Endothelial cell of umbilical vein (primary cell): Measurements from ENCODE around the gene DTNA. TPM values are rescaled to one million over a fixed set of nuclear protein-coding genes. Genes with fewer than 3 reads are reported as not detected.
A peak's percentile ranks its signal among the peaks of the same experiment; 100 is the strongest.

Experiments
- BruUV-seq: library from RNA; stranded (reverse); fragments of 400-500 nt; replicated peaks from 2 replicates; lab custom pipeline; 2021; lab: Mats Ljungman, UMichigan
- CTCF ChIA-PET: fragments of 300-600, 350-600 bp; sonication (Branson Sonifier 250); formaldehyde crosslinking; loops from one replicate; lab custom pipeline; 2021; ENCODE audit warnings: antibody characterized with exemption, inconsistent platforms; lab: Charles Lee
- POLR2A ChIA-PET: fragments of 300-600, 350-600 bp; sonication (Branson Sonifier 250); formaldehyde crosslinking; loops from one replicate; lab custom pipeline; 2021; ENCODE audit warnings: antibody characterized with exemption, inconsistent platforms; lab: Charles Lee
- DNase-seq: peaks from one replicate; pipeline ENCODE4 v3.0.0-alpha.2; 2011; ENCODE audit warnings: low read depth, low spot score
- FAIRE-seq: peaks from 2 replicates; lab custom pipeline; 2011; peaks lifted over from hg19 to GRCh38; lab: Jason Lieb, UNC
- H2AFZ ChIP-seq: 2 replicates; pipeline ENCODE4 v1.6.0; 2012; ENCODE audit warnings: low read depth, low read length, control low read depth, inconsistent platforms
- H3K27ac ChIP-seq: 2 replicates; pipeline ENCODE4 v1.5.1; 2011; ENCODE audit warnings: low read depth, mild to moderate bottlenecking, control low read depth, low read length, moderate library complexity; ENCODE audit not compliant: insufficient read depth
- H3K27me3 ChIP-seq, 2 experiments: 2 replicates each; pipeline versions ENCODE4 v1.6.0 to v1.6.1; 2011; ENCODE audit warnings: low read length in 2 of 2, mixed read lengths in 1 of 2; ENCODE audit not compliant: control insufficient read depth in 2 of 2, insufficient read depth in 2 of 2
- H3K36me3 ChIP-seq, 2 experiments: 2 replicates in 1 of 2; 3 replicates in 1 of 2; pipeline ENCODE4 v1.5.1; 2011; ENCODE audit warnings: low read length in 2 of 2, mild to moderate bottlenecking in 1 of 2, moderate library complexity in 1 of 2; ENCODE audit not compliant: control insufficient read depth in 2 of 2, insufficient read depth in 2 of 2; ENCODE audit errors: extremely low read depth in 1 of 2
- H3K4me1 ChIP-seq: 3 replicates; pipeline ENCODE4 v1.5.1; 2011; ENCODE audit warnings: mild to moderate bottlenecking, low read length; ENCODE audit not compliant: control insufficient read depth, insufficient read depth; ENCODE audit errors: extremely low read depth
- H3K4me2 ChIP-seq: 2 replicates; pipeline ENCODE4 v1.6.1; 2011; ENCODE audit warnings: low read length, control low read depth, mixed read lengths; ENCODE audit not compliant: insufficient read depth
- H3K4me3 ChIP-seq, 3 experiments: fragments of 200-600 bp in 1 of 3; sonication (generic), shearing (Covaris generic) in 1 of 3; replicated peaks in 1 of 3; 2 replicates each; pipeline ENCODE4 v1.5.1; 2011 to 2016; ENCODE audit warnings: control low read depth in 3 of 3, low read length in 3 of 3, mild to moderate bottlenecking in 2 of 3, inconsistent platforms in 1 of 3, low read depth in 1 of 3, moderate library complexity in 1 of 3; ENCODE audit not compliant: insufficient read depth in 1 of 3
- H3K79me2 ChIP-seq: 2 replicates; pipeline ENCODE4 v1.6.0; 2012; ENCODE audit warnings: low read length, inconsistent platforms; ENCODE audit not compliant: control insufficient read depth, insufficient read depth
- H3K9ac ChIP-seq: replicated peaks from 2 replicates; pipeline ENCODE3; 2011; ENCODE audit warnings: low read length, control low read depth; ENCODE audit not compliant: insufficient read depth; ENCODE audit errors: extremely low read depth
- H3K9me1 ChIP-seq: replicated peaks from 3 replicates; pipeline ENCODE4 v1.6.0; 2011; ENCODE audit warnings: mild to moderate bottlenecking, low read length; ENCODE audit not compliant: control insufficient read depth, insufficient read depth; ENCODE audit errors: extremely low read depth
- H3K9me3 ChIP-seq: replicated peaks from 2 replicates; pipeline ENCODE4 v1.5.1; 2012; ENCODE audit warnings: low read length, inconsistent platforms; ENCODE audit not compliant: control insufficient read depth, insufficient read depth
- H4K20me1 ChIP-seq: replicated peaks from 2 replicates; pipeline ENCODE3; 2011; ENCODE audit warnings: mild to moderate bottlenecking, low read length; ENCODE audit not compliant: control insufficient read depth, insufficient read depth; ENCODE audit errors: extremely low read depth
- EZH2 ChIP-seq: IDR thresholded peaks from 2 replicates; pipeline ENCODE4 v1.6.1; 2012; ENCODE audit warnings: borderline replicate concordance, low read depth, mild to moderate bottlenecking, moderate library complexity, low read length, inconsistent platforms; ENCODE audit not compliant: severe bottlenecking
- FOS ChIP-seq: IDR thresholded peaks from 2 replicates; pipeline ENCODE4 v1.6.1; 2011; ENCODE audit warnings: mild to moderate bottlenecking, low read length, moderate library complexity, borderline replicate concordance; ENCODE audit not compliant: insufficient read depth
- GATA2 ChIP-seq: IDR thresholded peaks from 2 replicates; pipeline ENCODE4 v1.7.0; 2011; ENCODE audit warnings: low read depth, mild to moderate bottlenecking, moderate library complexity, mixed read lengths, low read length; ENCODE audit not compliant: insufficient read length, insufficient read depth
- JUN ChIP-seq: IDR thresholded peaks from 2 replicates; pipeline ENCODE4 v1.6.1; 2011; ENCODE audit warnings: borderline replicate concordance, low read depth; ENCODE audit not compliant: insufficient read length, insufficient read depth
- MAX ChIP-seq: IDR thresholded peaks from 2 replicates; pipeline ENCODE4 v1.6.1; 2011; ENCODE audit not compliant: insufficient read depth, insufficient read length
- MYC ChIP-seq: IDR thresholded peaks from one replicate; pipeline ENCODE4 v1.6.1; 2011; ENCODE audit warnings: mild to moderate bottlenecking, low read depth, low read length
- POLR2A ChIP-seq: IDR thresholded peaks from 2 replicates; pipeline ENCODE4 v1.6.1; 2012; ENCODE audit warnings: low read depth, mild to moderate bottlenecking, control low read depth, low read length
- POLR2AphosphoS5 ChIP-seq: IDR thresholded peaks from 2 replicates; pipeline ENCODE4 v1.6.1; 2012; ENCODE audit warnings: low read depth, mild to moderate bottlenecking, control low read depth, low read length, moderate library complexity; ENCODE audit not compliant: insufficient read depth
- dilution Hi-C: fragments of 300-500 bp; cut with MboI; formaldehyde crosslinking; loops from one replicate; pipeline ENCODE4 v1.15.0; 2019; ENCODE audit warnings: low sequenced_read_pairs; ENCODE audit not compliant: extremely low pct_ligation_motif_present
- intact Hi-C: fragments of 100-400 bp; cut with micrococcal nuclease; formaldehyde crosslinking; loops from one replicate; pipeline ENCODE4 v1.10.0; 2022
- polyA plus RNA-seq, 4 experiments: library from polyadenylated mRNA; depleted of rRNA in 3 of 4; stranded (reverse) in 3 of 4; unstranded in 1 of 4; fragments of >200 nt; gene quantifications; 2 replicates each; pipeline versions ENCODE4 v1.2.1 to v1.2.3, GENCODE V29; 2011 to 2012; ENCODE audit warnings: missing spikeins in 1 of 4
- total RNA-seq: library from RNA; stranded (reverse); gene quantifications from 2 replicates; pipeline ENCODE4 v1.2.3, GENCODE V29; 2021
- TF ChIP-seq, protein P1 (sequence below), 2 donors: IDR thresholded peaks; 1 replicate in 1 of 2; 2 replicates in 1 of 2; pipeline ENCODE4 v1.5.1; 2011; ENCODE audit warnings: low read length in 2 of 2, mild to moderate bottlenecking in 2 of 2, moderate library complexity in 2 of 2, control low read depth in 1 of 2, inconsistent platforms in 1 of 2, low read depth in 1 of 2; ENCODE audit not compliant: insufficient read depth in 1 of 2; ENCODE audit errors: extremely low read depth in 1 of 2

Gene DTNA
- total and polyA plus RNA-seq, 2 donors (not counting 3 experiments of a cell fraction or from before 2014, with no cell fraction given): 6.6 to 15.3 TPM

GRCh38 chr18:34880882-34881834 is 171.1 kb downstream of the DTNA start:
- Histone ChIP-seq H3K27ac (no peak overlapping the region), H3K4me2 (no peak overlapping the region), H3K27me3 (no peaks in the 10 kb centered on the region), H3K79me2 (no peaks in the 10 kb centered on the region), H3K4me1 (no peaks in the 10 kb centered on the region), H3K9me1 (no peaks in the 10 kb centered on the region), H4K20me1 (no peaks in the 10 kb centered on the region), H3K4me3 (no peak overlapping the region), H3K36me3 (no peaks in the 10 kb centered on the region), H3K9me3 (no peaks in the 10 kb centered on the region), H2AFZ (no peak overlapping the region), H3K9ac (no peak overlapping the region)
- intact Hi-C loops (no loop called here), dilution Hi-C loops (no loop called here)
- FAIRE-seq: no peak
- ChIA-PET POLR2A (no interaction called here), CTCF (interaction anchor here (0.7 to 1.5 kb wide), 6 partner anchors 14 to 262 kb away, joined by 3 to 7 read pairs (median 4); no protein-coding TSS in a partner anchor)
- no TSS peak for BruUV-seq
- peak; percentile 20 for DNase-seq
- no peak for TF ChIP-seq JUN
- TF ChIP-seq, protein P1, sequence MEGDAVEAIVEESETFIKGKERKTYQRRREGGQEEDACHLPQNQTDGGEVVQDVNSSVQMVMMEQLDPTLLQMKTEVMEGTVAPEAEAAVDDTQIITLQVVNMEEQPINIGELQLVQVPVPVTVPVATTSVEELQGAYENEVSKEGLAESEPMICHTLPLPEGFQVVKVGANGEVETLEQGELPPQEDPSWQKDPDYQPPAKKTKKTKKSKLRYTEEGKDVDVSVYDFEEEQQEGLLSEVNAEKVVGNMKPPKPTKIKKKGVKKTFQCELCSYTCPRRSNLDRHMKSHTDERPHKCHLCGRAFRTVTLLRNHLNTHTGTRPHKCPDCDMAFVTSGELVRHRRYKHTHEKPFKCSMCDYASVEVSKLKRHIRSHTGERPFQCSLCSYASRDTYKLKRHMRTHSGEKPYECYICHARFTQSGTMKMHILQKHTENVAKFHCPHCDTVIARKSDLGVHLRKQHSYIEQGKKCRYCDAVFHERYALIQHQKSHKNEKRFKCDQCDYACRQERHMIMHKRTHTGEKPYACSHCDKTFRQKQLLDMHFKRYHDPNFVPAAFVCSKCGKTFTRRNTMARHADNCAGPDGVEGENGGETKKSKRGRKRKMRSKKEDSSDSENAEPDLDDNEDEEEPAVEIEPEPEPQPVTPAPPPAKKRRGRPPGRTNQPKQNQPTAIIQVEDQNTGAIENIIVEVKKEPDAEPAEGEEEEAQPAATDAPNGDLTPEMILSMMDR (IDR thresholded peaks at IDR 0.05; ENCODE audit: extremely low read depth in 1 of 2, insufficient read depth in 1 of 2, low read depth in 1 of 2, low read length in 2 of 2): no peak
- TF ChIP-seq POLR2A: no peak
- no peak for TF ChIP-seq EZH2
- TF ChIP-seq POLR2AphosphoS5: no peak
- TF ChIP-seq GATA2: no peak
- no peak for TF ChIP-seq FOS
- TF ChIP-seq MYC: no peak
- TF ChIP-seq MAX: no peak
